Measurements from ENCODE around the gene PRKCA.

The PRKCA gene

GRCh38 chr17:66372182-66372581 lies 69.8 kb downstream of the PRKCA start:
- Histone ChIP-seq H3K27me3 (ENCODE audit: insufficient read depth, poor library complexity, severe bottlenecking) (no peaks in the 10 kb centered on the region), H3K27ac (replicated peaks) (no peak overlapping the region), H3K4me3 (replicated peaks; ENCODE audit: insufficient read depth, low read length) (no peak overlapping the region)
- no peak for DNase-seq (ENCODE audit: low read depth in 1 of 2, low spot score in 1 of 2)
- TF ChIP-seq SPI1 (IDR thresholded peaks at IDR 0.05; ENCODE audit: borderline replicate concordance, low read depth) (no peak), CTCF (IDR thresholded peaks at IDR 0.05; ENCODE audit: insufficient read depth, low read length) (no peak)

GRCh38 chr17:66373079-66373478 lies 70.7 kb downstream of the PRKCA start:
- Histone ChIP-seq H3K4me3 (replicated peaks; ENCODE audit: insufficient read depth, low read length) (no peak overlapping the region), H3K27me3 (ENCODE audit: insufficient read depth, poor library complexity, severe bottlenecking) (no peaks in the 10 kb centered on the region), H3K27ac (replicated peaks) (no peak overlapping the region)
- TF ChIP-seq POLR2AphosphoS5 (IDR thresholded peaks at IDR 0.05; ENCODE audit: low read depth) (no peak), REST (IDR thresholded peaks at IDR 0.05; ENCODE audit: insufficient replicate concordance, low read depth) (no peak), SPI1 (IDR thresholded peaks at IDR 0.05; ENCODE audit: borderline replicate concordance, low read depth) (no peak), CTCF (IDR thresholded peaks at IDR 0.05; ENCODE audit: insufficient read depth, low read length) (no peak), GABPA (IDR thresholded peaks at IDR 0.05; ENCODE audit: low read depth) (no peak)
- no peak for DNase-seq (ENCODE audit: low read depth in 1 of 2, low spot score in 1 of 2)

GRCh38 chr17:66373944-66374817 lies 71.8 kb downstream of the PRKCA start:
- Histone ChIP-seq H3K27ac (replicated peaks) (no peak overlapping the region), H3K27me3 (ENCODE audit: insufficient read depth, poor library complexity, severe bottlenecking) (no peaks in the 10 kb centered on the region), H3K4me3 (replicated peaks; ENCODE audit: insufficient read depth, low read length) (no peak overlapping the region)
- no peak for DNase-seq (ENCODE audit: low read depth in 1 of 2, low spot score in 1 of 2)
- TF ChIP-seq REST (IDR thresholded peaks at IDR 0.05; ENCODE audit: insufficient replicate concordance, low read depth), result no peak
- no peak for TF ChIP-seq SPI1 (IDR thresholded peaks at IDR 0.05; ENCODE audit: borderline replicate concordance, low read depth)
- TF ChIP-seq POLR2AphosphoS5 (IDR thresholded peaks at IDR 0.05; ENCODE audit: low read depth), result no peak
- TF ChIP-seq GABPA (IDR thresholded peaks at IDR 0.05; ENCODE audit: low read depth), result no peak
- TF ChIP-seq CTCF (IDR thresholded peaks at IDR 0.05; ENCODE audit: insufficient read depth, low read length), result no peak

Data from HL-60 (cell line).